Thoracic aorta (tissue), 2 donors: ENCODE data around the gene MVD. TPM values are rescaled to one million over a fixed set of nuclear protein-coding genes. Genes with fewer than 3 reads are reported as not detected.

Experiments
- ATAC-seq: fragments of 150-250 bp; one replicate; pipeline ENCODE4 v1.8.0; 2017; ENCODE audit warnings: low read depth; ENCODE audit not compliant: insufficient number of reproducible peaks, low FRiP score
- DNase-seq: peaks from one replicate; pipeline ENCODE4 v3.0.0-alpha.2; 2020; ENCODE audit warnings: low spot score
- H3K27ac ChIP-seq, 2 donors: fragments of 200-600 bp; sonication (generic); 1 replicate in 1 of 2; 2 replicates in 1 of 2; pipeline ENCODE4 v1.5.1; 2016; ENCODE audit warnings: mild to moderate bottlenecking in 2 of 2, moderate library complexity in 2 of 2
- H3K27me3 ChIP-seq: fragments of 200-600 bp; sonication (generic); replicated peaks from 2 replicates; pipeline ENCODE4 v1.6.0; 2016; ENCODE audit warnings: mild to moderate bottlenecking; ENCODE audit not compliant: insufficient read depth
- H3K36me3 ChIP-seq: fragments of 200-600 bp; sonication (generic); one replicate; pipeline ENCODE4 v1.5.1; 2016
- H3K4me1 ChIP-seq, 2 donors: fragments of 200-600 bp; sonication (generic); 1 replicate in 1 of 2; 2 replicates in 1 of 2; pipeline versions ENCODE4 v1.5.1 to v1.6.0; 2016; ENCODE audit warnings: low read depth in 2 of 2, mild to moderate bottlenecking in 1 of 2; ENCODE audit not compliant: control insufficient read depth in 1 of 2
- H3K4me3 ChIP-seq: fragments of 200-600 bp; sonication (generic); 2 replicates; pipeline ENCODE4 v1.5.1; 2016; ENCODE audit warnings: mild to moderate bottlenecking
- H3K9me3 ChIP-seq: fragments of 200-600 bp; sonication (generic); 2 replicates; pipeline ENCODE4 v1.5.1; 2016
- total RNA-seq, 2 donors: library from RNA; depleted of rRNA; stranded (reverse); fragments of >200 nt; gene quantifications; one replicate each; pipeline versions ENCODE4 v1.1.0 to v1.2.3, GENCODE V29; 2016
- TF ChIP-seq, protein P1 (sequence below): fragments of 200-600 bp; sonication (generic); IDR thresholded peaks from one replicate; pipeline ENCODE4 v1.5.1; 2019; ENCODE audit warnings: antibody characterized with exemption

Gene MVD
- total RNA-seq, 2 donors from 2014 or later: 22.4 to 38.9 TPM

- TF ChIP-seq, protein P1, sequence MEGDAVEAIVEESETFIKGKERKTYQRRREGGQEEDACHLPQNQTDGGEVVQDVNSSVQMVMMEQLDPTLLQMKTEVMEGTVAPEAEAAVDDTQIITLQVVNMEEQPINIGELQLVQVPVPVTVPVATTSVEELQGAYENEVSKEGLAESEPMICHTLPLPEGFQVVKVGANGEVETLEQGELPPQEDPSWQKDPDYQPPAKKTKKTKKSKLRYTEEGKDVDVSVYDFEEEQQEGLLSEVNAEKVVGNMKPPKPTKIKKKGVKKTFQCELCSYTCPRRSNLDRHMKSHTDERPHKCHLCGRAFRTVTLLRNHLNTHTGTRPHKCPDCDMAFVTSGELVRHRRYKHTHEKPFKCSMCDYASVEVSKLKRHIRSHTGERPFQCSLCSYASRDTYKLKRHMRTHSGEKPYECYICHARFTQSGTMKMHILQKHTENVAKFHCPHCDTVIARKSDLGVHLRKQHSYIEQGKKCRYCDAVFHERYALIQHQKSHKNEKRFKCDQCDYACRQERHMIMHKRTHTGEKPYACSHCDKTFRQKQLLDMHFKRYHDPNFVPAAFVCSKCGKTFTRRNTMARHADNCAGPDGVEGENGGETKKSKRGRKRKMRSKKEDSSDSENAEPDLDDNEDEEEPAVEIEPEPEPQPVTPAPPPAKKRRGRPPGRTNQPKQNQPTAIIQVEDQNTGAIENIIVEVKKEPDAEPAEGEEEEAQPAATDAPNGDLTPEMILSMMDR: no peak
- H3K4me1 ChIP-seq: peaks cover 0 to 6% of the 10 kb centered on the region in 2 donors
- no peak overlapping the region for H3K27ac ChIP-seq
- H3K27me3 ChIP-seq: no peaks in the 10 kb centered on the region
- DNase-seq (no peak), ATAC-seq (no peak)
- no peaks in the 10 kb centered on the region for H3K9me3 ChIP-seq
- no peak overlapping the region for H3K4me3 ChIP-seq
- peaks cover 13% of the 10 kb centered on the region for H3K36me3 ChIP-seq
Measured at GRCh38 chr16:88658714-88659113, 4.2 kb downstream of the MVD start.

DNA sequence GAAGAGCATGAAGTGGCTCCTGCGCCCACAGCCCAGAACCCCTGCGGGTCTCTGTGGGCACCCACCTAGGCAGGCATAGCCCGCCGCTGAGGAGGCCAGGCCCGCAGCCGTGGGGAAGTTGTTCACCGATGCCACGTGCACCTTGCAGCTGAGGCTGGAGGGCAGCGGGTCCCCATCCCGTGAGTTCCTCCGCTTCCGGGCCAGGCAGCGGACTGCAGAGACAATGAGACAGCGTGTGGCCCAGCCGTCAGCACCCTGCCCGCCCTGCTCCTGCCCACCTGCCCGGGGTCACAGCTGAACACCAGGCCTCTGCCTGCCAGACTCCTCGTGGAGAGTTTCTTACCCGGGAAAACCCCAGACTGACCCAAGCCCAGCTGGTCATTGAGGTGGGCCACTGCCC, 5.5 kb downstream of the MVD start:
- H3K4me3 ChIP-seq: no peak overlapping the region
- TF ChIP-seq, protein P1: no peak
- peaks cover 0 to 6% of the 10 kb centered on the region in 2 donors for H3K4me1 ChIP-seq
- H3K36me3 ChIP-seq: peaks cover 19% of the 10 kb centered on the region
- ATAC-seq: no peak
- no peak overlapping the region for H3K27ac ChIP-seq
- H3K9me3 ChIP-seq: no peaks in the 10 kb centered on the region
- DNase-seq: no peak
- H3K27me3 ChIP-seq: no peaks in the 10 kb centered on the region

GRCh38 chr16:88656291-88656980, 6.5 kb downstream of the MVD start:
- no peaks in the 10 kb centered on the region for H3K27me3 ChIP-seq
- TF ChIP-seq, protein P1: no peak
- no peak overlapping the region for H3K4me3 ChIP-seq
- H3K36me3 ChIP-seq: peaks cover 19% of the 10 kb centered on the region
- DNase-seq (no peak), ATAC-seq (no peak)
- H3K27ac ChIP-seq: no peak overlapping the region
- peaks cover under 1 to 3% of the 10 kb centered on the region in 2 donors for H3K4me1 ChIP-seq
- no peaks in the 10 kb centered on the region for H3K9me3 ChIP-seq

DNA sequence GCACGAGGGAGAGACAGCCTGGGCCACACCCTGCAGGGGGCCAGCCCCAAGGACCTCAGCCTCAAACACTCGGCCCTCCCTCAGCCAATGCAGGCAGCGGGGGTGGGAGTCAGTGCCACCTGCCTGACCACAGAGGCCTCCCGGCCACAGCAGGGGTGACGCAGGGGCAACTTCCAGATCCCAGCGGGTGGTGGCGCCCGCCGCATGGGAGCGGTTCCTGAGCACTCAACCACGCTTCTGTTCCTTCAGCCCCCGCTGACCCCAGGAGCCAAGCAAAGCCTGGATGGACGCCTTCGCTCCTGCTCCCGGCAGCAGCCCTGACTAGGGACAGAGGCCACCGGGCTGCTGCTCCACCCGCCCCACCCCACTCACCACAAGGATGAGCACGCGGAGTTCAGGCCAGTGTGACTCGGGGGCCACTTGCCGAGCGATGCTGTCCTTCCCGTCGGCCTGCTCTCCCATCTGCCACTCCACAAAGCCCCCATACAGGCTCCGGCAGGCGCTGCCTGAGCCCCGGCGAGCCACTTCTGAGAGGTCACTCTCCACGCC, 7.1 kb downstream of the MVD start:
- Histone ChIP-seq H3K27ac (no peak overlapping the region), H3K27me3 (no peaks in the 10 kb centered on the region), H3K36me3 (peaks cover 19% of the 10 kb centered on the region), H3K9me3 (no peaks in the 10 kb centered on the region), H3K4me1 (peaks cover 6 to 7% of the 10 kb centered on the region in 2 donors), H3K4me3 (no peak overlapping the region)
- TF ChIP-seq, protein P1: no peak
- DNase-seq (no peak), ATAC-seq (no peak)

DNA sequence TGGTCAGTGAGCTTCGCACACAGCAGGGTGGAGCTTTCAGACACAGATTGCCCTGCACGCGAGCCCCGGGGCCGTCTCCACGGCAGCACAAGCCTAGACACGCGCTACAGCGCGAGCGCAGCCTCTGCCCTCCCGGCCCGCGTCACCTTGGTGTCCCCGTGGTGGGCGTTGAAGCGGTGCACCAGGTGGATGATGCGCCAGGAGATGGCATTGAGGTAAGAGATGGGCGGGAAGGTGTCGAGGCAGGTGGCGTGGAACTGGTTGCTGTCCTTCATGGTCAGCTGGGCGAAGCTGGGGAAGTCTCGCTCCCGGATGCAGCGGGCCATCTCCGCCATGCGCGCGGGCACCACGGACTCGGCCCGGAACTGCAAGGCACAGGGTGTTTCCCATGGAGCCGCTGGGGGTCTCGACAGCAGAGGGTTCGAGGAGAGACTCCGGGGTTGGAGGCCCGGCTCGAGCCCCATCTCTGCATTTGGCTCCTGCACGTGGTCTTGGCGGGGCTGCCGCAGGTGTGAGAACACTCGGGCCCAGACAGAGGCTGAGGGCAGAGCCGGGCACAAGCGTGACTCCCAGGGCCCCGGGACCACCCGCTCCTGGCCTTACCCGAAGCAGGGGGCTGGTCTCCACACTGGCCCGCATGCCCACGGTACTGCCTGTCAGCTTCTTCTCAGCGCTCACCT, 7.7 kb downstream of the MVD start:
- H3K27ac ChIP-seq: no peak overlapping the region
- H3K27me3 ChIP-seq: no peaks in the 10 kb centered on the region
- H3K36me3 ChIP-seq: peaks cover 19% of the 10 kb centered on the region
- H3K9me3 ChIP-seq: no peaks in the 10 kb centered on the region
- DNase-seq: no peak
- ATAC-seq: no peak
- no peak overlapping the region for H3K4me3 ChIP-seq
- H3K4me1 ChIP-seq: peaks cover 6 to 7% of the 10 kb centered on the region in 2 donors
- TF ChIP-seq, protein P1: no peak
